PC-9 (cell line): Measurements from ENCODE around the gene CAMTA1. TPM values are rescaled to one million over a fixed set of nuclear protein-coding genes. Genes with fewer than 3 reads are reported as not detected.

Experiments
- BruUV-seq: library from RNA; stranded (reverse); fragments of 400-500 nt; replicated peaks from 2 replicates; lab custom pipeline; 2021; lab: Mats Ljungman, UMichigan
- CTCF ChIA-PET: fragments of 300-600 bp; sonication (Branson Sonifier 250); formaldehyde crosslinking; loops from one replicate; lab custom pipeline; 2022; ENCODE audit warnings: antibody characterized with exemption; lab: Charles Lee
- POLR2A ChIA-PET: fragments of 300-600 bp; sonication (Branson Sonifier 250); formaldehyde crosslinking; loops from one replicate; lab custom pipeline; 2022; ENCODE audit warnings: antibody characterized with exemption; ENCODE audit not compliant: unreplicated experiment; lab: Charles Lee
- DNase-seq, 2 experiments: peaks; one replicate each; pipeline versions ENCODE4 v3.0.0 to v3.0.0-alpha.2; 2015 to 2022; ENCODE audit warnings: mixed read lengths in 1 of 2
- H2AFZ ChIP-seq: fragments of 200-600 bp; sonication (generic); 2 replicates; pipeline ENCODE4 v1.8.1; 2017; ENCODE audit warnings: antibody characterized with exemption
- H3F3A ChIP-seq: fragments of 200-600 bp; sonication (generic); 2 replicates; pipeline ENCODE4 v1.8.1; 2017; ENCODE audit warnings: antibody characterized with exemption, mild to moderate bottlenecking, low read depth; ENCODE audit not compliant: insufficient read depth
- H3K27ac ChIP-seq: fragments of 200-600 bp; sonication (generic); 2 replicates; pipeline ENCODE4 v1.6.1; 2016; ENCODE audit warnings: mixed run types
- H3K27me3 ChIP-seq: fragments of 200-600 bp; sonication (generic); 2 replicates; pipeline ENCODE4 v1.6.1; 2016; ENCODE audit warnings: low read depth, mixed run types; ENCODE audit not compliant: insufficient read depth
- H3K36me3 ChIP-seq: fragments of 200-600 bp; sonication (generic); 2 replicates; pipeline ENCODE4 v1.6.1; 2016; ENCODE audit warnings: low read depth, mixed run types
- H3K4me1 ChIP-seq: fragments of 200-600 bp; sonication (generic); replicated peaks from 2 replicates; pipeline ENCODE4 v1.6.1; 2016; ENCODE audit warnings: mixed run types; ENCODE audit not compliant: insufficient read depth
- H3K4me2 ChIP-seq: fragments of 200-600 bp; sonication (generic); 2 replicates; pipeline ENCODE4 v1.6.1; 2017; ENCODE audit warnings: mixed run types
- H3K4me3 ChIP-seq: fragments of 200-600 bp; sonication (generic); 2 replicates; pipeline ENCODE4 v1.6.1; 2016; ENCODE audit warnings: mixed run types
- H3K79me2 ChIP-seq: fragments of 200-600 bp; sonication (generic); 2 replicates; pipeline ENCODE4 v1.6.1; 2017; ENCODE audit warnings: low read depth, mixed run types
- H3K9me2 ChIP-seq: fragments of 200-600 bp; sonication (generic); 2 replicates; pipeline ENCODE4 v1.8.1; 2017; ENCODE audit warnings: mild to moderate bottlenecking; ENCODE audit not compliant: insufficient read depth
- H3K9me3 ChIP-seq: fragments of 200-600 bp; sonication (generic); 2 replicates; pipeline ENCODE4 v1.8.1; 2016; ENCODE audit warnings: low read depth; ENCODE audit not compliant: insufficient read depth
- H4K20me1 ChIP-seq: fragments of 200-600 bp; sonication (generic); 2 replicates; pipeline ENCODE4 v1.8.1; 2017; ENCODE audit not compliant: insufficient read depth
- CTCF ChIP-seq: fragments of 200-600 bp; sonication (generic); conservative IDR thresholded peaks from 2 replicates; pipeline ENCODE4 v1.6.1; 2017; ENCODE audit warnings: mixed run types, antibody characterized with exemption, mild to moderate bottlenecking, moderate library complexity
- EZH2 ChIP-seq: fragments of 200-600 bp; sonication (generic); IDR thresholded peaks from 2 replicates; pipeline ENCODE4 v1.8.0; 2017; ENCODE audit warnings: antibody characterized with exemption, low read depth
- intact Hi-C: fragments of 100-400 bp; cut with micrococcal nuclease; formaldehyde crosslinking; loops from one replicate; pipeline ENCODE4 v1.10.0; 2022; ENCODE audit not compliant: unreplicated experiment
- total RNA-seq: library from RNA; stranded (reverse); gene quantifications from 2 replicates; pipeline ENCODE4 v1.2.3, GENCODE V29; 2021

Gene CAMTA1
- total RNA-seq, 1 experiment from 2014 or later: 72.3 TPM

- Histone ChIP-seq H3K4me3 (no peak overlapping the region), H3K27me3 (peaks cover 12% of the 10 kb centered on the region), H3K4me2 (no peak overlapping the region), H3K9me2 (no peaks in the 10 kb centered on the region), H4K20me1 (no peaks in the 10 kb centered on the region), H3K4me1 (no peaks in the 10 kb centered on the region), H3K9me3 (no peaks in the 10 kb centered on the region), H3K27ac (no peak overlapping the region), H3F3A (no peaks in the 10 kb centered on the region), H3K79me2 (no peaks in the 10 kb centered on the region), H3K36me3 (no peaks in the 10 kb centered on the region), H2AFZ (no peak overlapping the region)
- CTCF ChIA-PET: no interaction called here
- no TSS peak for BruUV-seq
- DNase-seq: no peak
- intact Hi-C loops: no loop called here
- TF ChIP-seq CTCF (no peak), EZH2 (no peak)
- POLR2A ChIA-PET: no interaction called here
These were observed 825.0 kb downstream of the CAMTA1 start for GRCh38 chr1:7610106-7610731.

- Histone ChIP-seq H3K27ac (no peak overlapping the region), H3K4me2 (no peak overlapping the region), H3K4me1 (no peaks in the 10 kb centered on the region), H3K79me2 (no peaks in the 10 kb centered on the region), H3K9me3 (no peaks in the 10 kb centered on the region), H3F3A (no peaks in the 10 kb centered on the region), H2AFZ (no peak overlapping the region), H3K9me2 (no peaks in the 10 kb centered on the region), H3K4me3 (no peak overlapping the region), H4K20me1 (no peaks in the 10 kb centered on the region), H3K36me3 (no peaks in the 10 kb centered on the region), H3K27me3 (peaks cover 12% of the 10 kb centered on the region)
- POLR2A ChIA-PET: no interaction called here
- no TSS peak for BruUV-seq
- no peak for TF ChIP-seq CTCF
- TF ChIP-seq EZH2: no peak
- no peak for DNase-seq
- intact Hi-C loops: no loop called here
- CTCF ChIA-PET: no interaction called here
These were observed 825.7 kb downstream of the CAMTA1 start for GRCh38 chr1:7610936-7611335.

GRCh38 chr1:7611421-7612010, 826.3 kb downstream of the CAMTA1 start:
- H3K27ac ChIP-seq: no peak overlapping the region
- H3K79me2 ChIP-seq: no peaks in the 10 kb centered on the region
- no peaks in the 10 kb centered on the region for H3K9me3 ChIP-seq
- no peaks in the 10 kb centered on the region for H4K20me1 ChIP-seq
- peaks cover 12% of the 10 kb centered on the region for H3K27me3 ChIP-seq
- H3K4me2 ChIP-seq: no peak overlapping the region
- H3K4me1 ChIP-seq: no peaks in the 10 kb centered on the region
- H3K9me2 ChIP-seq: no peaks in the 10 kb centered on the region
- DNase-seq: no peak
- TF ChIP-seq EZH2 (no peak), CTCF (no peak)
- ChIA-PET POLR2A (no interaction called here), CTCF (no interaction called here)
- intact Hi-C loops: no loop called here
- no peaks in the 10 kb centered on the region for H3K36me3 ChIP-seq
- no TSS peak for BruUV-seq
- no peak overlapping the region for H3K4me3 ChIP-seq
- H2AFZ ChIP-seq: no peak overlapping the region
- no peaks in the 10 kb centered on the region for H3F3A ChIP-seq
